ENCODE measurements around the gene SLC10A6.
A peak's percentile ranks its signal among the peaks of the same experiment; 100 is the strongest.

SLC10A6 gene, protein sequence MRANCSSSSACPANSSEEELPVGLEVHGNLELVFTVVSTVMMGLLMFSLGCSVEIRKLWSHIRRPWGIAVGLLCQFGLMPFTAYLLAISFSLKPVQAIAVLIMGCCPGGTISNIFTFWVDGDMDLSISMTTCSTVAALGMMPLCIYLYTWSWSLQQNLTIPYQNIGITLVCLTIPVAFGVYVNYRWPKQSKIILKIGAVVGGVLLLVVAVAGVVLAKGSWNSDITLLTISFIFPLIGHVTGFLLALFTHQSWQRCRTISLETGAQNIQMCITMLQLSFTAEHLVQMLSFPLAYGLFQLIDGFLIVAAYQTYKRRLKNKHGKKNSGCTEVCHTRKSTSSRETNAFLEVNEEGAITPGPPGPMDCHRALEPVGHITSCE

GRCh38 chr4:86848732-86849619, at the start of gene SLC10A6:
Gene SLC10A6, minus strand, starts transcription at chr4:86849384. Its CDS starts 269 bp downstream, at chr4:86849115.
- Histone ChIP-seq H3K27ac (ENCODE audit: low read depth, low read length) (no peak within 1 kb of the TSS), H3K4me3 (ENCODE audit: low read length) (no peak within 1 kb of the TSS), H3K4me1 (ENCODE audit: control insufficient read depth, insufficient read depth, low read length) (no peaks in the 10 kb centered on the region), H3K27me3 (ENCODE audit: control insufficient read depth, insufficient read depth, low read length) (no peaks in the 10 kb centered on the region), H3K9ac (ENCODE audit: low read length) (no peak within 1 kb of the TSS), H3K36me3 (ENCODE audit: control insufficient read depth, insufficient read depth, low read length) (no peaks in the 10 kb centered on the region)

GRCh38 chr4:86898562-86898961, 49.4 kb upstream of the SLC10A6 start:
- Histone ChIP-seq H3K4me3 (ENCODE audit: low read length) (no peak overlapping the region), H3K27me3 (ENCODE audit: control insufficient read depth, insufficient read depth, low read length) (no peaks in the 10 kb centered on the region), H3K4me1 (ENCODE audit: control insufficient read depth, insufficient read depth, low read length) (no peaks in the 10 kb centered on the region), H3K27ac (ENCODE audit: low read depth, low read length) (no peak overlapping the region), H3K9ac (ENCODE audit: low read length) (no peak overlapping the region), H3K36me3 (ENCODE audit: control insufficient read depth, insufficient read depth, low read length) (no peaks in the 10 kb centered on the region)

DNA sequence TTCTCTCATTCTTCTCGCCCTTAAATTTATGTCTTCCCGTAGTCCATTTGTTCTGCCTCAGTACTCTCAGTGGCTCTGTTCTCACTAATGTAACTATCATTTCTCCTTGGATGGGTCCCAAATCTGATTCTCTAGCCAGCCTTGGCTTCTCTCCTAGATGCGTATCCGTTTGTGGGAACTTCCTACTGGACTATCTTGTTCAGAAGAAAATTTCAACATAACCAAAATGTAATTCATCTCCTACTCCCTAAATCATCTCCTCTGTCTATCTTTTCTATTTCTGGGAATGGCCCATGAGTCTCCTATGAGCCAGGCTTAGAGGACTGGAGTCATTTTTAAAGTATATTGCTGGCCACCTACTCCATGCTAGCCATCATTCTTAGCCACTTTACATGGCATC, 47.4 kb upstream of the SLC10A6 start:
- Histone ChIP-seq H3K27ac (ENCODE audit: low read depth, low read length) (no peak overlapping the region), H3K36me3 (ENCODE audit: control insufficient read depth, insufficient read depth, low read length) (no peaks in the 10 kb centered on the region), H3K27me3 (ENCODE audit: control insufficient read depth, insufficient read depth, low read length) (no peaks in the 10 kb centered on the region), H3K4me1 (ENCODE audit: control insufficient read depth, insufficient read depth, low read length) (no peaks in the 10 kb centered on the region), H3K4me3 (ENCODE audit: low read length) (no peak overlapping the region), H3K9ac (ENCODE audit: low read length) (no peak overlapping the region)

- Histone ChIP-seq H3K9ac (ENCODE audit: low read length) (no peak overlapping the region), H3K36me3 (ENCODE audit: control insufficient read depth, insufficient read depth, low read length) (no peaks in the 10 kb centered on the region), H3K4me1 (ENCODE audit: control insufficient read depth, insufficient read depth, low read length) (no peaks in the 10 kb centered on the region), H3K4me3 (ENCODE audit: low read length) (no peak overlapping the region), H3K27ac (ENCODE audit: low read depth, low read length) (no peak overlapping the region), H3K27me3 (ENCODE audit: control insufficient read depth, insufficient read depth, low read length) (no peaks in the 10 kb centered on the region)
These were observed 46.7 kb upstream of the SLC10A6 start for GRCh38 chr4:86895692-86896488.

- no peak overlapping the region for H3K9ac ChIP-seq (ENCODE audit: low read length)
These were observed 45.3 kb upstream of the SLC10A6 start for GRCh38 chr4:86894455-86894854.

GRCh38 chr4:86893136-86893535, 44.0 kb upstream of the SLC10A6 start:
- Histone ChIP-seq H3K27ac (ENCODE audit: low read depth, low read length) (no peak overlapping the region), H3K36me3 (ENCODE audit: control insufficient read depth, insufficient read depth, low read length) (no peaks in the 10 kb centered on the region), H3K4me3 (ENCODE audit: low read length) (no peak overlapping the region), H3K27me3 (ENCODE audit: control insufficient read depth, insufficient read depth, low read length) (no peaks in the 10 kb centered on the region), H3K4me1 (ENCODE audit: control insufficient read depth, insufficient read depth, low read length) (no peaks in the 10 kb centered on the region), H3K9ac (ENCODE audit: low read length) (no peak overlapping the region)

More at GRCh38 chr4:86894455-86894854, 45.3 kb upstream of the SLC10A6 start:
- Histone ChIP-seq H3K4me1 (ENCODE audit: control insufficient read depth, insufficient read depth, low read length) (no peaks in the 10 kb centered on the region), H3K27me3 (ENCODE audit: control insufficient read depth, insufficient read depth, low read length) (no peaks in the 10 kb centered on the region), H3K27ac (ENCODE audit: low read depth, low read length) (no peak overlapping the region), H3K36me3 (ENCODE audit: control insufficient read depth, insufficient read depth, low read length) (no peaks in the 10 kb centered on the region), H3K4me3 (ENCODE audit: low read length) (no peak overlapping the region)

GRCh38 chr4:86892636-86892960, 43.4 kb upstream of the SLC10A6 start:
- Histone ChIP-seq H3K36me3 (ENCODE audit: control insufficient read depth, insufficient read depth, low read length) (no peaks in the 10 kb centered on the region), H3K4me1 (ENCODE audit: control insufficient read depth, insufficient read depth, low read length) (no peaks in the 10 kb centered on the region), H3K9ac (ENCODE audit: low read length) (no peak overlapping the region), H3K27me3 (ENCODE audit: control insufficient read depth, insufficient read depth, low read length) (no peaks in the 10 kb centered on the region), H3K27ac (ENCODE audit: low read depth, low read length) (no peak overlapping the region), H3K4me3 (ENCODE audit: low read length) (peak overlapping the region; percentile 65)

GRCh38 chr4:86891762-86892635, 42.8 kb upstream of the SLC10A6 start, which contains the start of gene C4orf36:
Gene C4orf36, minus strand, starts transcription at chr4:86892422. Its CDS starts 902 bp downstream, at chr4:86891520.
- H3K4me1 ChIP-seq (ENCODE audit: control insufficient read depth, insufficient read depth, low read length) = no peaks in the 10 kb centered on the region

DNA sequence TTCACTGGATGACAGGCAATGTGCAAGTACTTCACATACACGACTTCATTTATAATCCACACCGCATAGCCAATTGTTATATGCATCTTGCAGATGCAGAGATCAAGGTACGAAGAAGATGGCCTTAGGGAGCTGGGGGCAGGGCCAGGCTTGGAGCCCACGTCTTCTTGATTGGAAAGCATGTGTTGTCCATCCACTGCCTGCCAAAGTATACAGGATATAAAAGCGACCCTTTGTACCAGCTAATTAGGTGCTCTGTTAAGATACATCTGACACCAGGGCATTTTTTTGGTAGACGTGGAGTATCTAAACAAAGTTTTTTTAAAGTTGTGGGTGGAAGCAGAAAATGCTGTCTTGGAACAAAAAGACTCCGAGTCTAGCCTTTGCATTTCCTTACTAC, 41.6 kb upstream of the SLC10A6 start:
- no peaks in the 10 kb centered on the region for H3K27me3 ChIP-seq (ENCODE audit: control insufficient read depth, insufficient read depth, low read length)
- no peak overlapping the region for H3K27ac ChIP-seq (ENCODE audit: low read depth, low read length)
- H3K4me1 ChIP-seq (ENCODE audit: control insufficient read depth, insufficient read depth, low read length) = no peaks in the 10 kb centered on the region
- no peak overlapping the region for H3K4me3 ChIP-seq (ENCODE audit: low read length)
- no peaks in the 10 kb centered on the region for H3K36me3 ChIP-seq (ENCODE audit: control insufficient read depth, insufficient read depth, low read length)
- H3K9ac ChIP-seq (ENCODE audit: low read length) = no peak overlapping the region

More at GRCh38 chr4:86891762-86892635, 42.8 kb upstream of the SLC10A6 start, which contains the start of gene C4orf36:
- Histone ChIP-seq H3K9ac (ENCODE audit: low read length) (no peak within 1 kb of the TSS), H3K36me3 (ENCODE audit: control insufficient read depth, insufficient read depth, low read length) (no peaks in the 10 kb centered on the region), H3K4me3 (ENCODE audit: low read length) (peak within 1 kb of the TSS; percentile 65), H3K27me3 (ENCODE audit: control insufficient read depth, insufficient read depth, low read length) (no peaks in the 10 kb centered on the region), H3K27ac (ENCODE audit: low read depth, low read length) (no peak within 1 kb of the TSS)

DNA sequence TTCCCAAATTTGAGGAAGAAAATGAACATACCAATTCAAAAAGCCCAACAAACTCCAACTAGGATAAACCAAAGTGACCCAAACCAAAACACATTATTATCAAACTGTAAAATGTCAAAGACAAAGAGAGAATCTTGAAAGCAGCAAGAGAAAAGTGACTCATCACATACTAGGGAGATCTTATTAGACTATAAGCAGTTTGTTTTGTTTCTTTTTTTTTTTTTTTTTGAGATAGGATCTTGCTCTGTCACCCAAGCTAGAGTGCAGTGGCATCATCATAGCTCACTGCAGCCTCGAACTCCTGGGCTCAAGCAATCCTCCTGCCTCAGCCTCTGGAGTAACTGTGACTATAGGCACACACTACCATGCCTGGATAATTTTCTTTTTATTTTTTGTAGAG, 30.5 kb upstream of the SLC10A6 start:
- Histone ChIP-seq H3K36me3 (ENCODE audit: control insufficient read depth, insufficient read depth, low read length) (no peaks in the 10 kb centered on the region), H3K9ac (ENCODE audit: low read length) (no peak overlapping the region), H3K4me3 (ENCODE audit: low read length) (no peak overlapping the region), H3K27me3 (ENCODE audit: control insufficient read depth, insufficient read depth, low read length) (no peaks in the 10 kb centered on the region), H3K4me1 (ENCODE audit: control insufficient read depth, insufficient read depth, low read length) (no peaks in the 10 kb centered on the region), H3K27ac (ENCODE audit: low read depth, low read length) (no peak overlapping the region)

DNA sequence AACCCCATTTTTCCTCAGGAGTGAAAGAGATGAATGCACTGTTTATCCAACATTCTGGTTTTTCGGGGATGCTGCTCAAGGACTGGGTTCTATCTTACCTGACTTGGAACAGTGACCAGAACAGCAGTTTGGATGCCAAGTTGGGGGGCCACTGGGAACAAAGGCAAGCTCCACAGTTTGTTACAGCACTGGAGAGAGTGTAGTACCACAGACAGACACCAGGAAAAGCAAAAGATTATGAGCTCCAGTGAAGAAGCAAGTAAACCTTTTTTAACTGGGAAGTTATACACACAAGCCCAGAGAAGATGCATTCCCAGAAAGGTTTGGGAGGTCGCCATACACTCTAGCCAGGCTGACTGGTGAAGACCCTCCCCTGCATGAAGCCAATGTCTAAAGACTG, 29.5 kb upstream of the SLC10A6 start:
- Histone ChIP-seq H3K4me1 (ENCODE audit: control insufficient read depth, insufficient read depth, low read length) (no peaks in the 10 kb centered on the region), H3K4me3 (ENCODE audit: low read length) (no peak overlapping the region), H3K27ac (ENCODE audit: low read depth, low read length) (no peak overlapping the region), H3K36me3 (ENCODE audit: control insufficient read depth, insufficient read depth, low read length) (no peaks in the 10 kb centered on the region), H3K9ac (ENCODE audit: low read length) (no peak overlapping the region), H3K27me3 (ENCODE audit: control insufficient read depth, insufficient read depth, low read length) (no peaks in the 10 kb centered on the region)

Measured in rectal smooth muscle tissue (tissue), 1 donor.